ENCODE results near the gene CD82.

CD82 gene

DNA sequence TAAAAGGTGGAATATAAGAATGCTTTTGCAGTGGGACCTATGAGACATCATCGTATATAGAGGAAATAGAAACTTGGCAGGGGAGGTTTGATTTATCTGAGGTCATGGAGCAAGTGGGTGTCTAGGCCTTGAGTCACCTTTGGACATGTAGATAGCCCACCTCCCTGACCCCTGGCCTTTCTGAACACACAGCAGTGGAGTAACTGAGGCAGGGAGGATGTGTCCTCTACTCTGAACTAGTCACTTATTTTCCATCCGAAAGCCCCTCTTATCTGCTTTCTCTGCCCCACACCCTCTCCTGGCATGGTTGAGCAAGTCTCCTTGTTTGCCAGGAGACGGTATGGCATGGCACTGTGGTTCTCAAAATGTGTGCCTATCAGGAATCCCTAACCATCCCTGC lies 7.9 kb downstream of the CD82 start:
- Histone ChIP-seq H3K4me3 (no peak overlapping the region), H3K27ac (no peak overlapping the region)
- no peak for DNase-seq (ENCODE audit: low spot score)
- TF ChIP-seq, protein P1, sequence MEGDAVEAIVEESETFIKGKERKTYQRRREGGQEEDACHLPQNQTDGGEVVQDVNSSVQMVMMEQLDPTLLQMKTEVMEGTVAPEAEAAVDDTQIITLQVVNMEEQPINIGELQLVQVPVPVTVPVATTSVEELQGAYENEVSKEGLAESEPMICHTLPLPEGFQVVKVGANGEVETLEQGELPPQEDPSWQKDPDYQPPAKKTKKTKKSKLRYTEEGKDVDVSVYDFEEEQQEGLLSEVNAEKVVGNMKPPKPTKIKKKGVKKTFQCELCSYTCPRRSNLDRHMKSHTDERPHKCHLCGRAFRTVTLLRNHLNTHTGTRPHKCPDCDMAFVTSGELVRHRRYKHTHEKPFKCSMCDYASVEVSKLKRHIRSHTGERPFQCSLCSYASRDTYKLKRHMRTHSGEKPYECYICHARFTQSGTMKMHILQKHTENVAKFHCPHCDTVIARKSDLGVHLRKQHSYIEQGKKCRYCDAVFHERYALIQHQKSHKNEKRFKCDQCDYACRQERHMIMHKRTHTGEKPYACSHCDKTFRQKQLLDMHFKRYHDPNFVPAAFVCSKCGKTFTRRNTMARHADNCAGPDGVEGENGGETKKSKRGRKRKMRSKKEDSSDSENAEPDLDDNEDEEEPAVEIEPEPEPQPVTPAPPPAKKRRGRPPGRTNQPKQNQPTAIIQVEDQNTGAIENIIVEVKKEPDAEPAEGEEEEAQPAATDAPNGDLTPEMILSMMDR (IDR thresholded peaks at IDR 0.05), result no peak

DNA sequence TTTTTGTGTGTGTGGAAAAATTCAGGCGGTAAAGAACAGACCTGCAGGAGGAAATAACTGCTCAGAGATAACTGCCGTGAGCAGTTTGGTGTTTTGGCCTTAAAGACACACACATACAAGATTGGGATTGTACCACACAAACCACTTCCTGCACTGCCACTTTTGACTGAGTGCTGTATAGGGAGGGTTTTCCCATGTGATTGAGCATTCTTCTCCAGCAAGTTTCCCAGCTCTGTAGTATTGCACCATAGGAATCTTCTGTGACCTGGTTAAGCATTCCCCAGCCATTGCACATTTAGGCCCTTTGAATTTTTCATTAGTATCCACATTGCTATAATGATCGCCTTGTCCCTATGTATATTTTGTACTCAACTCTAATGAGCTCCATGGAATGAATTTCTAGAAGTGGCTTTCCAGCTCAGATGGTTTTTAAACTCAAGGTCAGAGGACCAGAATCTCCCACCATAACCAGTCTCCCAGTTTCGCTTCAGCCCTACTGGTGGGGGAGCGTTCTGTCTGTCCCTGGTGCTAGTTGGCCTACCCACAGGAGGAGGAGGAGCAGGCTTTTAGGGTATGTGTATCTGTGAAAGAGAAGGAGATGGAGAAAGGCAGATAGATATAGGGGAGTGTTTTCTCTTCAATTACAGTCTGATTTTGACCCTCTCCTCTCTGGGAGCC lies 9.3 kb downstream of the CD82 start:
- H3K27ac ChIP-seq, result no peak overlapping the region
- TF ChIP-seq, protein P1 (IDR thresholded peaks at IDR 0.05), result no peak
- DNase-seq (ENCODE audit: low spot score), result no peak
- no peak overlapping the region for H3K4me3 ChIP-seq

DNA sequence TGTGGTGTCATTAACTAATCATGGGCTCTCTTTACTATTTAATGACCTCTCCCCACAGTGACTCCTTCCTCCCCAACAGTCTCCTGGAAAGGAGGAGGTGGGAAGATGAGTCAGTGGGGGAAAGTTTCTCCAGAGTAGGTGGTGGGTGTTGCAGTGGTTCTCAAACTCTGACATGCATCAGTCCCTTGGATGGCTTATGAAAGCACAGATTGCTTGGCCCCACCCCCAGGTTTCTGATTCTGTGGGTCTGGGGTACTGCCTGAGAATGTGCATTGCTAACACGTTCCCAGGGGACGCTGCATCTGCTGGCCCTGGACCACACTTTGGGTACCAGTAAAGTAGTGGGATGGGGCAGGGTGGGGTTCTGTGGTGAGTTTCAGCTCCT lies 9.8 kb downstream of the CD82 start:
- TF ChIP-seq, protein P1 (IDR thresholded peaks at IDR 0.05), result no peak
- Histone ChIP-seq H3K27ac (no peak overlapping the region), H3K4me3 (no peak overlapping the region)
- no peak for DNase-seq (ENCODE audit: low spot score)

DNA sequence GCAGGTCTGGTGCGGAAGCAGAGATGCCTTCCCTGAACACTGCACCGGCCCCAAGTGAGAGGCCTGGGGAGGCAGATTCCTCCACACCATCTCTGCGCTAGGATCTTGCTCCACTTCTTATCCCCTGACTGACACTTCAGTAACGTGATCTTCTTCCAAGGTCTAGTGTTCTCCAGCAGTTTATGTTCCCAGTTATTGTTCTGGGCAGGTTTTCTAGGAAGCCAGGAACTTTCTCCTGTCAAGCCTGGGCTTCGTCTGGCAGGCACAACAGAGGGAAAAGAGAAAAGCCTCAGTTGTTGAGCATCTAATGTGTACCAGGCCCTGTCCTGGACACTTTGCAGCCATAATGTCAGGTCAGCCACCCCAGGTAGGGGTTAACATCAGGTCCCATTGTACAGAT lies 10.5 kb downstream of the CD82 start:
- DNase-seq (ENCODE audit: low spot score), result no peak
- Histone ChIP-seq H3K4me3 (no peak overlapping the region), H3K27ac (no peak overlapping the region)
- TF ChIP-seq, protein P1 (IDR thresholded peaks at IDR 0.05), result no peak

DNA sequence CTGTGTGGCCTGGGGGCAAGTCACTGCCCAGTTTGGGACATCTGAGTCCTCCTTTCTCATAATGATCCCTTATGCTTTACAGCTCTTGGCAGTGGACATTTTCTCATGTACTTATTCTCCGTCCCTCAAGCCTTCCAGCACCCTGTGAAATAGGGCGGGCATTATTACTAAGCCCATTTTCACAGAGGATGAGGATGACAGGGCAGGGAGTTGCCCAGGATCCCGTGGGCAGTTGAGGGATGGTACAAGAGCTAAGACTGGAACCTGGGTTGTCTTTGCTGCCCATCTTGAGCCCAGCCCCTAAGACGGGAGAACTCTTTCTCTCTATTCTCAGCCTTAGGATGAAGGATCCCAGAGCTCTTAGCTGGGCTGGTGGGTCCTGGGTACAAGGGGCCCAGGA lies 11.2 kb downstream of the CD82 start:
- H3K4me3 ChIP-seq, result no peak overlapping the region
- no peak for DNase-seq (ENCODE audit: low spot score)
- H3K27ac ChIP-seq, result no peak overlapping the region
- TF ChIP-seq, protein P1 (IDR thresholded peaks at IDR 0.05), result no peak

DNA sequence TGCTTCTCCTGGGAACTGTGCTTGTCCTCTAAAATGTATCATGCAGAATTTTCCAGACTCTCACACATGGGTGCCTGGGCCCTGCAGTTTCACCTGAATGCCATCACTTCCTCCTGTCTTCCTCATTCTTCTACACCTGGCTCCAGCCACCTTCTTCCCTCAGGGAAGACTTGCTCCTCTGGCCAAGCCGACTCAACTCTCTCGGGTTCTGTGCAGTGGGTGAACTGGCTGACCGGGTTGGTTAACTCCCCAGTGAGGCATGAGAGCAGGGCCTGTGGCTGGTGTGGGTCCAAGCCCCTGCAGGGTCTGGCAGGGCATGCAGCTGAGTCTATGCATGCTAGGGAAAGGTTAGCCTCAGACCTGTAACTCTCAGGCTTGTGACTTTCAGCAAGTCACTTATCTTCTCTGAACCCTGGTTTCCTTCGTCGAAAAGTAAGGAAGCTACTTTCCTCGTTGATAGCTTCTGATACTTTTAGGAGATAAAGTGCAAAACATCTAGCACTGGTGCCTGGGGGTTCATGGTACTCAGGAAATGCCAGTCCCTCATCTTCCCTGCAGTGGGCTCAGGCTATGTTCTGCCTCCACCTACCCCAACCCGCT lies 11.9 kb downstream of the CD82 start:
- H3K4me3 ChIP-seq, result no peak overlapping the region
- TF ChIP-seq, protein P1 (IDR thresholded peaks at IDR 0.05), result no peak
- H3K27ac ChIP-seq, result no peak overlapping the region
- DNase-seq (ENCODE audit: low spot score), result no peak

DNA sequence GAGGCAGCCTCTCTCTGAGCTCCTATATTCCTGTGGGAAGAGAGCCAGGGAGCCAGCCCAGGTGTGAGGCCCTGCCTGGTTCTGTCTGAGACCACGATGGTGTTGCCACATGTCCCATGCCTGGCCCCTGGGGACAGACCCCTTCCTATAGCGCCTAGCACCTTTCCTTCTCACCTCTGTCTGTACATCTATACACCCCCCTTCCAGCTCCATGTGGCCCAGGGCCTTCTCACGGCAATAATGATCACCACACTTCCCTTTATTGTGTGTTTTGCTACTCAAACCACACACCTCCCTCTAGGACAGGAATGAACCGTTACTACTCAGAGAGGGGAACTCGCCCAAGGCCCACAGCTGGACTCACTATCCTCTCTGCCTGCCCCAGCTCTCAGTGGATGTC lies 12.8 kb downstream of the CD82 start:
- TF ChIP-seq, protein P1 (IDR thresholded peaks at IDR 0.05), result no peak
- no peak overlapping the region for H3K4me3 ChIP-seq
- no peak overlapping the region for H3K27ac ChIP-seq
- DNase-seq (ENCODE audit: low spot score), result no peak

Data from coronary artery (tissue), 2 donors.